HepG2 (cell line): ENCODE measurements around the gene SYNDIG1. TPM values are rescaled to one million over a fixed set of nuclear protein-coding genes. Genes with fewer than 3 reads are reported as not detected.

ENCODE experiments used
- ATAC-seq: fragments of 200-7000 bp; cut with Tn5 transposase; 3 replicates; pipeline ENCODE4 v1.9.1; 2020; ENCODE audit warnings: mild to moderate bottlenecking, moderate library complexity
- BruUV-seq: library from RNA; stranded (reverse); fragments of 400-500 nt; replicated peaks from 2 replicates; lab custom pipeline; 2021; lab: Mats Ljungman, UMichigan
- CTCF ChIA-PET: fragments of 300-600 bp; formaldehyde crosslinking; extraction: SDS; loops from one replicate; lab custom pipeline; 2021; ENCODE audit warnings: low total read pairs, inconsistent platforms, low intra/inter-chr PET ratio; lab: Yijun Ruan, JAX
- POLR2A ChIA-PET: fragments of 350-600 bp; sonication (Branson Sonifier 250); formaldehyde crosslinking; loops from one replicate; lab custom pipeline; 2020; ENCODE audit warnings: antibody characterized with exemption, inconsistent platforms; lab: Yijun Ruan, JAX
- DNase-seq: peaks from one replicate; pipeline ENCODE4 v3.0.0-alpha.2; 2015; ENCODE audit warnings: low spot score
- FAIRE-seq: peaks from 3 replicates; lab custom pipeline; 2011; peaks lifted over from hg19 to GRCh38; lab: Jason Lieb, UNC
- H2AFZ ChIP-seq: one replicate; pipeline ENCODE4 v1.6.1; 2011; ENCODE audit warnings: low read length, inconsistent platforms
- H3K27ac ChIP-seq: fragments of 300-600 bp; 3 replicates; pipeline ENCODE4 v1.8.0; 2011; ENCODE audit warnings: mixed run types, mild to moderate bottlenecking, mixed read lengths, low read length, inconsistent platforms; ENCODE audit not compliant: insufficient read depth; ENCODE audit errors: extremely low read length
- H3K27me3 ChIP-seq, 2 experiments: fragments of 200-600 bp in 1 of 2; 2 replicates in 1 of 2; 3 replicates in 1 of 2; pipeline versions ENCODE4 v1.6.0 to v1.8.0; 2011; ENCODE audit warnings: low read length in 2 of 2, mild to moderate bottlenecking in 2 of 2, moderate library complexity in 2 of 2, inconsistent platforms in 1 of 2; ENCODE audit not compliant: insufficient read depth in 2 of 2, control insufficient read depth in 1 of 2
- H3K36me3 ChIP-seq, 2 experiments: fragments of 200-600 bp in 1 of 2; replicated peaks in 1 of 2; 2 replicates in 1 of 2; 3 replicates in 1 of 2; pipeline versions ENCODE4 v1.5.1 to v1.8.0; 2011; ENCODE audit warnings: low read length in 2 of 2, inconsistent platforms in 1 of 2; ENCODE audit not compliant: insufficient read depth in 2 of 2, control insufficient read depth in 1 of 2
- H3K4me1 ChIP-seq: 2 replicates; pipeline ENCODE4 v1.5.1; 2012; ENCODE audit warnings: low read length, inconsistent platforms; ENCODE audit not compliant: insufficient read depth
- H3K4me2 ChIP-seq: 2 replicates; pipeline ENCODE4 v1.6.0; 2011; ENCODE audit warnings: low read depth, low read length, inconsistent platforms
- H3K4me3 ChIP-seq, 3 experiments: fragments of 200-600 bp in 1 of 3; sonication (generic), shearing (Covaris generic) in 1 of 3; replicated peaks in 1 of 3; 2 replicates each; pipeline ENCODE4 v1.5.1; 2011 to 2016; ENCODE audit warnings: low read length in 3 of 3, inconsistent platforms in 2 of 3, low read depth in 2 of 3, mild to moderate bottlenecking in 2 of 3, control low read depth in 1 of 3, mixed read lengths in 1 of 3; ENCODE audit not compliant: insufficient read depth in 1 of 3
- H3K79me2 ChIP-seq: one replicate; pipeline ENCODE4 v1.6.1; 2011; ENCODE audit warnings: low read length, inconsistent platforms; ENCODE audit not compliant: insufficient read depth
- H3K9ac ChIP-seq: 2 replicates; pipeline ENCODE4 v1.6.0; 2011; ENCODE audit warnings: mild to moderate bottlenecking, low read depth, low read length, inconsistent platforms; ENCODE audit not compliant: insufficient read depth
- H3K9me3 ChIP-seq: 2 replicates; pipeline ENCODE4 v1.5.1; 2012; ENCODE audit warnings: mild to moderate bottlenecking, low read length
- H4K20me1 ChIP-seq: 2 replicates; pipeline ENCODE4 v1.6.0; 2011; ENCODE audit warnings: inconsistent platforms, mild to moderate bottlenecking, low read length, moderate library complexity; ENCODE audit not compliant: insufficient read depth
- BORCS8-MEF2B ChIP-seq: sonication (generic); formaldehyde crosslinking; IDR thresholded peaks from 2 replicates; pipeline ENCODE4 v1.8.0; 2022; ENCODE audit warnings: mild to moderate bottlenecking, missing genetic modification reagents
- CREB1 ChIP-seq, 2 experiments: fragments of 450-650 bp in 1 of 2; IDR thresholded peaks; 2 replicates each; pipeline ENCODE4 v1.6.1; 2016 to 2017; ENCODE audit warnings: control low read depth in 1 of 2, mild to moderate bottlenecking in 1 of 2, missing compliant biosample characterization in 1 of 2, missing genetic modification characterization in 1 of 2
- FOXK2 ChIP-seq: fragments of 450-650 bp; IDR thresholded peaks from 2 replicates; pipeline ENCODE4 v1.6.1; 2016
- NFYC ChIP-seq: IDR thresholded peaks from 2 replicates; pipeline ENCODE4 v1.6.1; 2016; ENCODE audit warnings: missing genetic modification reagents, missing compliant biosample characterization
- NPAS2 ChIP-seq: sonication (generic); formaldehyde crosslinking; IDR thresholded peaks from 2 replicates; pipeline ENCODE4 v1.8.0; 2022; ENCODE audit warnings: mild to moderate bottlenecking, missing genetic modification reagents, borderline replicate concordance
- RAD51 ChIP-seq: fragments of 450-650 bp; IDR thresholded peaks from 2 replicates; pipeline ENCODE4 v1.6.1; 2016; ENCODE audit warnings: borderline replicate concordance
- SUZ12 ChIP-seq: fragments of 150-350 bp; IDR thresholded peaks from 2 replicates; pipeline ENCODE4 v1.6.1; 2014; ENCODE audit warnings: low read depth, low read length
- TBX3 ChIP-seq: fragments of 450-650 bp; IDR thresholded peaks from 2 replicates; pipeline ENCODE4 v1.6.1; 2017; ENCODE audit warnings: antibody characterized with exemption, mild to moderate bottlenecking, inconsistent platforms, borderline replicate concordance
- ZBTB20 ChIP-seq: sonication (generic); formaldehyde crosslinking; IDR thresholded peaks from 2 replicates; pipeline ENCODE4 v1.8.1; 2023; ENCODE audit warnings: missing genetic modification reagents, low read depth, mild to moderate bottlenecking, borderline replicate concordance
- ZBTB7A ChIP-seq: sonication (generic); formaldehyde crosslinking; IDR thresholded peaks from 2 replicates; pipeline ENCODE4 v1.8.0; 2022; ENCODE audit warnings: mild to moderate bottlenecking, missing genetic modification reagents
- ZNF207 ChIP-seq: fragments of 450-650 bp; IDR thresholded peaks from 2 replicates; pipeline ENCODE4 v1.6.1; 2016; ENCODE audit warnings: antibody characterized with exemption, borderline replicate concordance
- ZNF263 ChIP-seq: sonication (generic); formaldehyde crosslinking; IDR thresholded peaks from 2 replicates; pipeline ENCODE4 v1.4.0; 2020; ENCODE audit warnings: missing genetic modification reagents
- WGBS: methylation state at CpG from one replicate; pipeline ENCODE4 v1.1.6; 2017; ENCODE audit warnings: low lambda C conversion rate; 5-methylcytosine and 5-hydroxymethylcytosine counted together
- in situ Hi-C: cut with HindIII; loops from 2 replicates; pipeline ENCODE4 v1.10.0; 2017; ENCODE audit warnings: low pct_unique_long_range_greater_than_20kb; ENCODE audit not compliant: extremely low pct_ligation_motif_present
- intact Hi-C: fragments of 100-400 bp; cut with micrococcal nuclease; formaldehyde crosslinking; loops from one replicate; pipeline ENCODE4 v1.10.0; 2022; ENCODE audit not compliant: unreplicated experiment
- polyA plus RNA-seq, 8 experiments: library from polyadenylated mRNA; depleted of rRNA in 3 of 8; stranded (reverse) in 7 of 8; unstranded in 1 of 8; fragments of >200 nt; fragmentation: Illumina TruSeq in 4 of 8; extraction: Trizol in 4 of 8; gene quantifications; 2 replicates each; pipeline versions ENCODE4 v1.2.1 to v1.2.3, GENCODE V29; 2011 to 2016; ENCODE audit warnings: low read depth in 4 of 8, missing spikeins in 1 of 8, mixed read lengths in 1 of 8; ENCODE audit not compliant: insufficient read depth in 1 of 8
- total RNA-seq, 5 experiments: library from RNA; depleted of rRNA; stranded (reverse); fragments of >200 nt; fragmentation: Illumina TruSeq; extraction: Trizol; gene quantifications; 2 replicates each; pipeline ENCODE4 v1.2.3, GENCODE V29; 2016; ENCODE audit warnings: low read depth in 1 of 5
- TF ChIP-seq, protein P1 (sequence below): sonication (generic); formaldehyde crosslinking; IDR thresholded peaks from 2 replicates; pipeline ENCODE4 v1.4.0; 2020; ENCODE audit warnings: missing genetic modification reagents
- TF ChIP-seq, protein P2 (sequence below): fragments of 450-650 bp; IDR thresholded peaks from 2 replicates; pipeline ENCODE4 v1.6.1; 2016
- TF ChIP-seq, protein P3 (sequence below): sonication (generic); formaldehyde crosslinking; IDR thresholded peaks from 2 replicates; pipeline ENCODE4 v1.9.0; 2021; ENCODE audit warnings: missing genetic modification reagents, mild to moderate bottlenecking, borderline replicate concordance
- TF ChIP-seq, protein P4 (sequence below): sonication (generic); formaldehyde crosslinking; IDR thresholded peaks from 2 replicates; pipeline ENCODE4 v1.5.0; 2020; ENCODE audit warnings: missing genetic modification reagents
- TF ChIP-seq, protein P5 (sequence below): conservative IDR thresholded peaks from 2 replicates; pipeline ENCODE4 v1.6.1; 2018; ENCODE audit warnings: missing genetic modification reagents

Gene SYNDIG1
- total and polyA plus RNA-seq, 2 of the 13 experiments (the other 11 are each of a cell fraction or from before 2014, with no cell fraction given): not detected

DNA sequence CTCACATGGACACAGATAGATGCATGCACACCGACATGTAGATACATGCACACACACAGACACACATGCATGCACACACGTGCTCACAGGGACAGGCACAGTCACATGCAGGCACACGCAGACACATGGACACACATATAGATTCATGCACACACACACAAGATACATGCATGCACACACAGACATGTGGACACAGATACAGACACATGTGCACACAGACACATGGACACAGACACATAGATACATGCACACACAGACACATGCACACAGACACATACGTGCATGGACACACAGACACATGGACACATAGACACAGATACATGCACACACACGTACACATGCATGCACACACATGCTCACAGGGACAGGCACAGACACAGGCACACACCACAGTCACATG lies 19.8 kb downstream of the SYNDIG1 start:
- no TSS peak for BruUV-seq
- no peaks in the 10 kb centered on the region for H3K4me1 ChIP-seq
- no peak overlapping the region for H3K4me2 ChIP-seq
- no peak overlapping the region for H2AFZ ChIP-seq
- intact Hi-C loops (no loop called here), in situ Hi-C loops (no loop called here)
- POLR2A ChIA-PET: no interaction called here
- no peaks in the 10 kb centered on the region for H3K9me3 ChIP-seq
- no peak overlapping the region for H3K4me3 ChIP-seq
- CTCF ChIA-PET: no interaction called here
- DNase-seq (no peak), ATAC-seq (no peak), FAIRE-seq (peak; percentile 39)
- H3K9ac ChIP-seq: no peak overlapping the region
- H4K20me1 ChIP-seq: no peaks in the 10 kb centered on the region
- WGBS: 5% methylated on average over 4 of the region's 5 CpGs
- no peak overlapping the region for H3K27ac ChIP-seq
- H3K36me3 ChIP-seq: no peaks in the 10 kb centered on the region
- no peaks in the 10 kb centered on the region for H3K79me2 ChIP-seq
- peaks cover 0 to under 1% of the 10 kb centered on the region in 2 experiments; a peak in 2 of 5 replicates for H3K27me3 ChIP-seq
- TF ChIP-seq, protein P1, sequence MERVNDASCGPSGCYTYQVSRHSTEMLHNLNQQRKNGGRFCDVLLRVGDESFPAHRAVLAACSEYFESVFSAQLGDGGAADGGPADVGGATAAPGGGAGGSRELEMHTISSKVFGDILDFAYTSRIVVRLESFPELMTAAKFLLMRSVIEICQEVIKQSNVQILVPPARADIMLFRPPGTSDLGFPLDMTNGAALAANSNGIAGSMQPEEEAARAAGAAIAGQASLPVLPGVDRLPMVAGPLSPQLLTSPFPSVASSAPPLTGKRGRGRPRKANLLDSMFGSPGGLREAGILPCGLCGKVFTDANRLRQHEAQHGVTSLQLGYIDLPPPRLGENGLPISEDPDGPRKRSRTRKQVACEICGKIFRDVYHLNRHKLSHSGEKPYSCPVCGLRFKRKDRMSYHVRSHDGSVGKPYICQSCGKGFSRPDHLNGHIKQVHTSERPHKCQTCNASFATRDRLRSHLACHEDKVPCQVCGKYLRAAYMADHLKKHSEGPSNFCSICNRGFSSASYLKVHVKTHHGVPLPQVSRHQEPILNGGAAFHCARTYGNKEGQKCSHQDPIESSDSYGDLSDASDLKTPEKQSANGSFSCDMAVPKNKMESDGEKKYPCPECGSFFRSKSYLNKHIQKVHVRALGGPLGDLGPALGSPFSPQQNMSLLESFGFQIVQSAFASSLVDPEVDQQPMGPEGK (CRISPR knock-in tag): no peak
- TF ChIP-seq, protein P2, sequence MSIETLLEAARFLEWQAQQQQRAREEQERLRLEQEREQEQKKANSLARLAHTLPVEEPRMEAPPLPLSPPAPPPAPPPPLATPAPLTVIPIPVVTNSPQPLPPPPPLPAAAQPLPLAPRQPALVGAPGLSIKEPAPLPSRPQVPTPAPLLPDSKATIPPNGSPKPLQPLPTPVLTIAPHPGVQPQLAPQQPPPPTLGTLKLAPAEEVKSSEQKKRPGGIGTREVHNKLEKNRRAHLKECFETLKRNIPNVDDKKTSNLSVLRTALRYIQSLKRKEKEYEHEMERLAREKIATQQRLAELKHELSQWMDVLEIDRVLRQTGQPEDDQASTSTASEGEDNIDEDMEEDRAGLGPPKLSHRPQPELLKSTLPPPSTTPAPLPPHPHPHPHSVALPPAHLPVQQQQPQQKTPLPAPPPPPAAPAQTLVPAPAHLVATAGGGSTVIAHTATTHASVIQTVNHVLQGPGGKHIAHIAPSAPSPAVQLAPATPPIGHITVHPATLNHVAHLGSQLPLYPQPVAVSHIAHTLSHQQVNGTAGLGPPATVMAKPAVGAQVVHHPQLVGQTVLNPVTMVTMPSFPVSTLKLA: peak; percentile 100
- TF ChIP-seq, protein P3, sequence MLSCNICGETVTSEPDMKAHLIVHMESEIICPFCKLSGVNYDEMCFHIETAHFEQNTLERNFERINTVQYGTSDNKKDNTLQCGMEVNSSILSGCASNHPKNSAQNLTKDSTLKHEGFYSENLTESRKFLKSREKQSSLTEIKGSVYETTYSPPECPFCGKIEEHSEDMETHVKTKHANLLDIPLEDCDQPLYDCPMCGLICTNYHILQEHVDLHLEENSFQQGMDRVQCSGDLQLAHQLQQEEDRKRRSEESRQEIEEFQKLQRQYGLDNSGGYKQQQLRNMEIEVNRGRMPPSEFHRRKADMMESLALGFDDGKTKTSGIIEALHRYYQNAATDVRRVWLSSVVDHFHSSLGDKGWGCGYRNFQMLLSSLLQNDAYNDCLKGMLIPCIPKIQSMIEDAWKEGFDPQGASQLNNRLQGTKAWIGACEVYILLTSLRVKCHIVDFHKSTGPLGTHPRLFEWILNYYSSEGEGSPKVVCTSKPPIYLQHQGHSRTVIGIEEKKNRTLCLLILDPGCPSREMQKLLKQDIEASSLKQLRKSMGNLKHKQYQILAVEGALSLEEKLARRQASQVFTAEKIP (CRISPR knock-in tag): no peak
- TF ChIP-seq RAD51 (peak; percentile 28; the same call in 1 of the 2 replicates), CREB1 (IDR thresholded peaks at IDR 0.05) (no peak), CREB1 (CRISPR knock-in tag; IDR thresholded peaks at IDR 0.05) (no peak), BORCS8-MEF2B (no peak), ZBTB7A (CRISPR knock-in tag) (no peak), ZBTB20 (CRISPR knock-in tag) (no peak), NFYC (CRISPR knock-in tag) (no peak), TBX3 (peak; percentile 45; the same call in 1 of the 2 replicates), FOXK2 (0 out of 2 replicates have a peak, but pooled peaks have one; percentile 17), SUZ12 (no peak), ZNF263 (no peak), ZNF207 (0 out of 2 replicates have a peak, but pooled peaks have one; percentile 40), NPAS2 (CRISPR knock-in tag) (no peak)
- TF ChIP-seq, protein P4, sequence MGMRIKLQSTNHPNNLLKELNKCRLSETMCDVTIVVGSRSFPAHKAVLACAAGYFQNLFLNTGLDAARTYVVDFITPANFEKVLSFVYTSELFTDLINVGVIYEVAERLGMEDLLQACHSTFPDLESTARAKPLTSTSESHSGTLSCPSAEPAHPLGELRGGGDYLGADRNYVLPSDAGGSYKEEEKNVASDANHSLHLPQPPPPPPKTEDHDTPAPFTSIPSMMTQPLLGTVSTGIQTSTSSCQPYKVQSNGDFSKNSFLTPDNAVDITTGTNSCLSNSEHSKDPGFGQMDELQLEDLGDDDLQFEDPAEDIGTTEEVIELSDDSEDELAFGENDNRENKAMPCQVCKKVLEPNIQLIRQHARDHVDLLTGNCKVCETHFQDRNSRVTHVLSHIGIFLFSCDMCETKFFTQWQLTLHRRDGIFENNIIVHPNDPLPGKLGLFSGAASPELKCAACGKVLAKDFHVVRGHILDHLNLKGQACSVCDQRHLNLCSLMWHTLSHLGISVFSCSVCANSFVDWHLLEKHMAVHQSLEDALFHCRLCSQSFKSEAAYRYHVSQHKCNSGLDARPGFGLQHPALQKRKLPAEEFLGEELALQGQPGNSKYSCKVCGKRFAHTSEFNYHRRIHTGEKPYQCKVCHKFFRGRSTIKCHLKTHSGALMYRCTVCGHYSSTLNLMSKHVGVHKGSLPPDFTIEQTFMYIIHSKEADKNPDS (CRISPR knock-in tag): no peak
- TF ChIP-seq, protein P5, sequence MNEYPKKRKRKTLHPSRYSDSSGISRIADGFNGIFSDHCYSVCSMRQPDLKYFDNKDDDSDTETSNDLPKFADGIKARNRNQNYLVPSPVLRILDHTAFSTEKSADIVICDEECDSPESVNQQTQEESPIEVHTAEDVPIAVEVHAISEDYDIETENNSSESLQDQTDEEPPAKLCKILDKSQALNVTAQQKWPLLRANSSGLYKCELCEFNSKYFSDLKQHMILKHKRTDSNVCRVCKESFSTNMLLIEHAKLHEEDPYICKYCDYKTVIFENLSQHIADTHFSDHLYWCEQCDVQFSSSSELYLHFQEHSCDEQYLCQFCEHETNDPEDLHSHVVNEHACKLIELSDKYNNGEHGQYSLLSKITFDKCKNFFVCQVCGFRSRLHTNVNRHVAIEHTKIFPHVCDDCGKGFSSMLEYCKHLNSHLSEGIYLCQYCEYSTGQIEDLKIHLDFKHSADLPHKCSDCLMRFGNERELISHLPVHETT (CRISPR knock-in tag): no peak
